NOMO-1 treated with DMSO at 0.1 percent for 48 hours (cell line): ENCODE data around the gene RNF38.
"Not testable (repeated sequence)": the region's sequence is repeated elsewhere in the genome, so short reads cannot be mapped to it uniquely, and the experiment has no call there.

Source experiments
- DNase-seq: peaks from one replicate; lab custom pipeline; 2025; ENCODE audit not compliant: unreplicated experiment; lab: John Stamatoyannopoulos, UW

RNF38 gene

GRCh38 chr9:36399980-36400331 lies at the start of gene RNF38:
TSS of gene RNF38 (minus strand) at chr9:36400269. CDS start at chr9:36400108, 161 bp downstream.
- peak; percentile 40 for DNase-seq

DNA sequence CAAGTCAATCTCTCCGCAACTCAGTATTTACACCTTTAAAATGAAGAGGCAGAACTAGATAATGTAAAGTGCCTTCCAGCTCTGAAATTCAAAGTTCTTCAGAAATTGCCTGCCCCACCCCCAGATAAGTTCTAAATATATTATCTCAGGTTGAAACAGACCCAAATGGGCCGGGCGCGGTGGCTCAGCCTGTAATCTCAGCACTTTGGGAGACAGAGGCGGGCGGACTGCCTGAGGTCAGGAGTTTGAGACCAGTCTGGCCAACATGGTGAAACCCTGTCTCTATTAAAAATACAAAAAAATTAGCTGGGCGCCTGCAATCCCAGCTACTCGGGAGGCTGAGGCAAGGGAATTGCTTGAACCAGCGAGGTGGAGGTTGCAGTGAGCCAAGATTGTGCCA lies 48.5 kb upstream of the RNF38 start:
- DNase-seq, result not testable (repeated sequence)

- no peak for DNase-seq
These were observed 47.9 kb upstream of the RNF38 start for GRCh38 chr9:36448017-36448416.

- not testable (repeated sequence) for DNase-seq
These were observed 46.6 kb upstream of the RNF38 start for GRCh38 chr9:36446678-36447077.

DNA sequence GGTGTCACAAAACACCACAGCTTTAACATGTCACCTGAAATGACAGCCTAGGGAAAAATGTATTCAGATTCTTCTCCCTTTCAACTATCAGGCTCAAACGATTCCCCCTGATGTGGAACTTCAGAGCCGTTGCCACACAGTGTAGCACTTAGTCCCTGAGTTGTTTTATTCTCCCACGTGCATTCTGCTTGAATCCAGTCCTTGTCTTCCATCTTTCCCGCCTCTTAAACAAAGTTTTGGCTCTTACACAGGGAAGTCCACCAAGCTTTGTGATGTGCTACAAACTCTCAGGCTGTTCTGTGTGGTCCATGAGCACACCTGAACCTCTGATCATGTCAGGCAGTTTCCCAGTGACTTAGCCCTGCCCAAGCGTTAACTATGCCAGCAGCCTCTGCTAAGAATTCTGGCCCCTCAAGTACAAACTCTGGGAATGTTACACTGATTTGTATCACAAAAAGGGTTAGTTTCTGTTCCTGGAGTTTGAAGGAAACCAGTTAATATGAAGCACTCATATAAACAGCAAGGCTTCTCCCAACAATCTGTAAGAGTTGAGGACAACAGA lies 45.8 kb upstream of the RNF38 start:
- no peak for DNase-seq

- DNase-seq, result no peak
These were observed 44.1 kb upstream of the RNF38 start for GRCh38 chr9:36444203-36444602.

DNA sequence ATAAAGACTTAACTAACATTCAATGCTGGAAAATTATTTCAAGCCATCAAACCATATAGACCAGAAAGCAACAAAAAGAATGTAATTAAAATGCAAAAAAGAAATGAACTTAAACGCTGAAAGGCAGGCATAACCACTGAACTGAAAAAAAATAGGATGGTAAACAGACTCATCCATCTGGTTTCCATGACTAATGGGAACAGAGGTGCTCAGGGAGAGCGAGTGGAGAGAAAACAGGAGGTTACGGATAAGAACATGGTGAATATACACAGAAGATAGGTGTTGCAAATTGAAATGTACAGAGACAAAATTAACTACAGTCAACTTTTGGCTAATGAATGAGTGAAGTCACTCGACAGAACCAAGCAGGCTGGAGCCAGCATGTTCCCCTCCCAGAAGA lies 43.5 kb upstream of the RNF38 start:
- DNase-seq, result no peak

DNA sequence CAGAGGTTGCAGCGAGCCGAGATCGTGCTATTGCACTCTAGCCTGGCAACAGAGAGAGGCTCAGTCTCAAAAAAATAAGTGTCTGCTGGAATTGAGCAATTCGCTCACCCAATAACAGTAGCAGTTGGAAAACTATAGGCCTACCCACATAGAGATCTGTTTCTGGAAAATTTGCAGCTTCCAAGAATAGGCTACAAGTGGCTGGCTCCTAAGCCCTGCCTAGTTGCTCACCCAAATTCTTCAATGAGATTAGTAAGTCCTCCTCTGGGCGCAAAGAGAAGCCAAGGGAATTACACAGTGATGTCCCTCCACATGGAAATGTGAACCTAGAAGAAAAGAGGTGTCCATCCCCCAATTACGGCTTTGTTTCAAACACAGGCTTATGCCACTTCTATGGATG lies 42.6 kb upstream of the RNF38 start:
- no peak for DNase-seq

- DNase-seq, result no peak
These were observed 41.9 kb upstream of the RNF38 start for GRCh38 chr9:36441966-36442365.

DNA sequence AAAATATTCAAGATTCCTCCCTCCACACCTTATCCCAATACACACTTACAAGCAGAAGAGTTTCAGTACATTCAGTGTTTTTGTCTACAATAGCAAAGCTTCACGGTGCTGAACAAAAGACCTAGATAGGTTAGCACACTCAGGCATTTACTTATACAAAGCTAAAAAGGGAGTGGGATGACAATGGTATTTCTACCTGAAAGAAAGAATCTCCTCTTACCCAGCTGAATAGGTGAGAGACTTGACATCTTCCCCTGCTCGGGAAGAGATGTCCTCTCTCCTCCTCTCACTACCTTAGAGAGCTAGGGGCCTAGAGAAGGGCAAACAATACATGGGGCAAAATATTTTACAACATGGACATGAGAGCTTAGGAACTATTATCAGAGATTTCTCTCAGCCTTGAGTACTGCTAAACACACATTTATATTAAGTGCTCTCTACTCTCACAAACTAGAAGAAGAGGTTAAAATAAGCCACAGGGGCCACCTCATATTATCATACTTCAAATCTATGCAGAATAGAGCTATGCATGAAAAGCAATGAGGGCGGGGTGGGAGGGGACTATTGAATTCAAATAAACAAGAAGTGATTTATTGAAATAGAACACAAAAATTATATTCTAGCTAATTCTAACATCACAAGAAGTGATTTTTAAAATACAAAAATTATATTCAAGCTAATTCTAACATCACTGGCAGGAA lies 38.6 kb upstream of the RNF38 start:
- no peak for DNase-seq

DNA sequence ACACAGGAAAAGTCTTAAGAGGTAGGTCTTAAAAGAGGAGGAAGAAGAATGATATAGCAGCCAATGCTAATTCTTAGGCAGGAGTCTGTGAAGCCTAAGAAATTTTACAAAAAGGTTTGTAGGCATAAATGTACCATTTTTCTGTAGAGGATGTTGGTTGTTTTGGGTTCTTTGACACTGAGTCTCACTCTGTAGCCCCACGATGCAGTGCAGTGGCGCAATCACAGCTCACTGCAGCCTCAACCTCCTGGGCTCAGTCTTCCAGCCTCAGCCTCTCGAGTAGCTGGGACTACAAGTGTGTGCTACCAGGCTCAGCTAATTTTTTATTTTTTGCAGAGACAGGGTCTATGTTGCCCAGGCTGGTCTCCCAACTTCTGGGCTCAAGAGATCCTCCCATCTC lies 37.7 kb upstream of the RNF38 start:
- DNase-seq, result no peak

DNA sequence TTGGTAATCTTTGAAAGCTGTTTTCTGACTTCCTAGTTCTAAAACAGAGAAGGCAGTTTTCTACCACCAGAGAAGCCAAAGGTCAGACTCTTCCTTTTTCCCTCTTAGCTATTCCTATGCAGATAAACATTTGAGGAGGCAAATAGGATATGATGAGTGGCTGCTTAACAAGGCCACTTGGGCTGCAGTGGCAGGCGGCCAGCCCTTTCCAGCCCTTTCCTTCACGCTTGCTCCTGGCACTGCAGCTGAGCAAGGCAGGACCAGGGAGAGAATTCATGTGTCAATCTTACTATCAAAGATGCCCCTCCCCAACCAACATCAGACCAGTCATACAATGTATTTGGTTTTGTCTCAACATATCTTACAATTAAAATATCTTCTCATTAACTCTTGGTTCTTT lies 36.8 kb upstream of the RNF38 start:
- no peak for DNase-seq

GRCh38 chr9:36433386-36433785 lies 33.3 kb upstream of the RNF38 start:
- no peak for DNase-seq

- DNase-seq, result no peak
These were observed 31.0 kb upstream of the RNF38 start for GRCh38 chr9:36431078-36431477.

DNA sequence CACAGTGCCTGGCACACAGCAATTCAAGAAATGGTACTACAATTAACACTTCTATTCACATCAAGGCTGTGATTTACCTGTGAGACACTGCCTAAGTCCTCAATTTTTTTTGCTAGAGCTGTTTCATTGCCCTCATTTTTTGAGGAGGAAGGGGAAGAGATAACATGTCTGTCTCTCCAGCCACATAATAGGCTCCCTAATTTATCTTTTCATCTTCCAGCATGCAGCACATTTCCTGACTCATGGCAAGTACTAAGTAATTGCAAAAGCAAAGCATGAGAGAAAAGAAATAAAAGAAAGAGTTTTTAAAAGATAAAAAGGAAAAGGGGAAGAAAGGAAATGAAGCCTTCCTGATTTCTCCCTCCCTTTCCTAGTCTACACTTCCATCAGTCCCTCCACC lies 26.9 kb upstream of the RNF38 start:
- no peak for DNase-seq

GRCh38 chr9:36426348-36426747 lies 26.3 kb upstream of the RNF38 start:
- no peak for DNase-seq

GRCh38 chr9:36424289-36425055 lies 24.4 kb upstream of the RNF38 start:
- DNase-seq, result no peak

GRCh38 chr9:36423206-36423605 lies 23.1 kb upstream of the RNF38 start:
- no peak for DNase-seq

- no peak for DNase-seq
These were observed 16.8 kb upstream of the RNF38 start for GRCh38 chr9:36416890-36417289.

GRCh38 chr9:36415822-36416525 lies 15.9 kb upstream of the RNF38 start:
- no peak for DNase-seq

GRCh38 chr9:36411410-36411809 lies 11.3 kb upstream of the RNF38 start:
- not testable (repeated sequence) for DNase-seq

DNA sequence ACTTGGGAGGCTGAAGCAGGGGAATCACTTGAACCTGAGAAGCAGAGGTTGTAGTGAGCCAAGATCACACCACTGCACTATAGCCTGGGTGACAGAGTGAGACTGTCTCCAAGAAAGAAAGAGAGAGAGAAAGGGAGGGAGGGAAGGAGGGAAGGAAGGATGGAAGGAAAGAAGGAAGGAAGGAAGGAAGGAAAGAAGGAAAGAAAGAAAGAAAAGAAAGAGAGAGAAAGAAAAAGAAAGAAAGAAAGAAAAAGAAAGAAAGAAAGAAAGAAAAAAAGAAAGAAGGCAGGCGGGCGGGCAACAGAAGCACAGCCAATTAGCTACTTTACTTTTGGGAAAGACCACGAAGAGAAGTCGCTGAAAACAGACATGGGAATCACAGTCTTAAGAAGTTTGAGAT lies 9.0 kb upstream of the RNF38 start:
- DNase-seq, result not testable (repeated sequence)
